Natural killer cell (primary cell): ENCODE results near the gene IGSF23. TPM values are rescaled to one million over a fixed set of nuclear protein-coding genes. Genes with fewer than 3 reads are reported as not detected.

ENCODE experiments used
- ATAC-seq, 3 donors: fragments of 150-1000 bp in 2 of 3; fragments of 200-7000 bp in 1 of 3; cut with Tn5 transposase; 1 replicate in 1 of 3; 2 replicates in 2 of 3; pipeline ENCODE4 v1.10.0; 2021; ENCODE audit warnings: mild to moderate bottlenecking in 2 of 3, moderate library complexity in 2 of 3
- DNase-seq, 2 donors: peaks; one replicate each; pipeline versions ENCODE4 v3.0.0 to v3.0.0-alpha.2; 2013 to 2021; ENCODE audit warnings: mixed read lengths in 1 of 2
- H3K27ac ChIP-seq: one replicate; pipeline ENCODE4 v1.5.1; 2013; ENCODE audit warnings: mild to moderate bottlenecking, low read length
- H3K27me3 ChIP-seq: one replicate; pipeline ENCODE4 v1.6.1; 2013; ENCODE audit warnings: low read length; ENCODE audit not compliant: control insufficient read depth, insufficient read depth
- H3K36me3 ChIP-seq: one replicate; pipeline ENCODE4 v1.6.1; 2013; ENCODE audit warnings: low read length; ENCODE audit not compliant: control insufficient read depth, insufficient read depth
- H3K4me1 ChIP-seq: one replicate; pipeline ENCODE4 v1.6.1; 2013; ENCODE audit warnings: low read length; ENCODE audit not compliant: control insufficient read depth, insufficient read depth
- H3K4me3 ChIP-seq: one replicate; pipeline ENCODE4 v1.5.1; 2013; ENCODE audit warnings: low read length
- H3K9me3 ChIP-seq: one replicate; pipeline ENCODE4 v1.6.1; 2013; ENCODE audit warnings: low read length; ENCODE audit not compliant: control insufficient read depth, insufficient read depth
- H3K27ac Mint-ChIP-seq, 2 donors: one replicate each; pipeline ENCODE4 v1.8.0; 2022; ENCODE audit warnings: mild to moderate bottlenecking in 2 of 2, mixed read lengths in 2 of 2, moderate library complexity in 1 of 2
- H3K27me3 Mint-ChIP-seq, 2 donors: one replicate each; pipeline ENCODE4 v1.8.0; 2022; ENCODE audit warnings: low read depth in 2 of 2, mixed read lengths in 2 of 2
- H3K36me3 Mint-ChIP-seq: one replicate; pipeline ENCODE4 v1.8.0; 2022; ENCODE audit warnings: mixed read lengths
- H3K4me1 Mint-ChIP-seq, 2 donors: one replicate each; pipeline ENCODE4 v1.8.0; 2022; ENCODE audit warnings: mixed read lengths in 2 of 2
- H3K4me3 Mint-ChIP-seq: one replicate; pipeline ENCODE4 v1.8.0; 2022; ENCODE audit warnings: mild to moderate bottlenecking, moderate library complexity, mixed read lengths
- H3K9me3 Mint-ChIP-seq, 2 donors: one replicate each; pipeline ENCODE4 v1.8.0; 2022; ENCODE audit warnings: mixed read lengths in 2 of 2
- CTCF ChIP-seq: fragments of 200-600 bp; IDR thresholded peaks from one replicate; pipeline ENCODE4 v1.8.0; 2022; ENCODE audit warnings: antibody characterized with exemption
- WGBS: methylation state at CpG from one replicate; pipeline ENCODE4 v1.1.7; 2013; ENCODE audit warnings: missing lambda C conversion rate; ENCODE audit not compliant: insufficient coverage; 5-methylcytosine and 5-hydroxymethylcytosine counted together
- intact Hi-C: fragments of 100-400 bp; cut with micrococcal nuclease; formaldehyde crosslinking; loops from one replicate; pipeline ENCODE4 v1.14.2; 2022
- total RNA-seq, 4 donors: library from RNA; stranded (reverse); fragments of 120-200 nt in 1 of 4; gene quantifications; one replicate each; pipeline versions ENCODE4 v1.2.3 to v1.2.4, GENCODE V29; 2013 to 2022

Gene IGSF23
- total RNA-seq, 3 donors from 2014 or later (not counting 1 experiment from before 2014, with no cell fraction given), result not detected

GRCh38 chr19:44635581-44636438, 22.4 kb downstream of the IGSF23 start:
- DNase-seq, result no peak
- no peaks in the 10 kb centered on the region for H3K9me3 Mint-ChIP-seq
- peaks cover 13 to 16% of the 10 kb centered on the region in 2 donors for H3K27me3 Mint-ChIP-seq
- H3K4me1 ChIP-seq, result no peaks in the 10 kb centered on the region
- no peak overlapping the region for H3K4me3 Mint-ChIP-seq
- H3K36me3 Mint-ChIP-seq, result no peaks in the 10 kb centered on the region
- no peaks in the 10 kb centered on the region for H3K36me3 ChIP-seq
- no peaks in the 10 kb centered on the region for H3K4me1 Mint-ChIP-seq
- no peak overlapping the region for H3K27ac Mint-ChIP-seq
- ATAC-seq, result no peak
- no peaks in the 10 kb centered on the region for H3K27me3 ChIP-seq
- no peaks in the 10 kb centered on the region for H3K9me3 ChIP-seq
- intact Hi-C loops, result no loop called here
- H3K27ac ChIP-seq, result no peak overlapping the region
- 67% methylated on average over 3 of the region's 3 CpGs for WGBS
- no peak for TF ChIP-seq CTCF
- no peak overlapping the region for H3K4me3 ChIP-seq

- H3K36me3 Mint-ChIP-seq, result no peaks in the 10 kb centered on the region
- TF ChIP-seq CTCF, result no peak
- peaks cover 13 to 16% of the 10 kb centered on the region in 2 donors for H3K27me3 Mint-ChIP-seq
- no peaks in the 10 kb centered on the region for H3K27me3 ChIP-seq
- DNase-seq (no peak), ATAC-seq (no peak)
- H3K4me3 Mint-ChIP-seq, result no peak overlapping the region
- H3K9me3 Mint-ChIP-seq, result no peaks in the 10 kb centered on the region
- no peak overlapping the region for H3K27ac Mint-ChIP-seq
- no peaks in the 10 kb centered on the region for H3K9me3 ChIP-seq
- H3K4me1 ChIP-seq, result no peaks in the 10 kb centered on the region
- WGBS, result 84% methylated on average over 11 of the region's 11 CpGs
- H3K27ac ChIP-seq, result no peak overlapping the region
- H3K4me3 ChIP-seq, result no peak overlapping the region
- intact Hi-C loops, result no loop called here
- H3K36me3 ChIP-seq, result no peaks in the 10 kb centered on the region
- H3K4me1 Mint-ChIP-seq, result no peaks in the 10 kb centered on the region
Measured at GRCh38 chr19:44636439-44637389, 23.4 kb downstream of the IGSF23 start.

GRCh38 chr19:44637390-44637764, 24.0 kb downstream of the IGSF23 start:
- intact Hi-C loops, result no loop called here
- no peaks in the 10 kb centered on the region for H3K36me3 Mint-ChIP-seq
- H3K9me3 Mint-ChIP-seq, result no peaks in the 10 kb centered on the region
- no peaks in the 10 kb centered on the region for H3K27me3 ChIP-seq
- no peaks in the 10 kb centered on the region for H3K4me1 Mint-ChIP-seq
- no peaks in the 10 kb centered on the region for H3K4me1 ChIP-seq
- no peaks in the 10 kb centered on the region for H3K36me3 ChIP-seq
- TF ChIP-seq CTCF, result no peak
- WGBS, result 89% methylated on average over 5 of the region's 5 CpGs
- H3K27ac Mint-ChIP-seq, result no peak overlapping the region
- H3K4me3 Mint-ChIP-seq, result no peak overlapping the region
- ATAC-seq (no peak), DNase-seq (no peak)
- H3K4me3 ChIP-seq, result no peak overlapping the region
- H3K27me3 Mint-ChIP-seq, result peaks cover 13 to 16% of the 10 kb centered on the region in 2 donors
- H3K9me3 ChIP-seq, result no peaks in the 10 kb centered on the region
- no peak overlapping the region for H3K27ac ChIP-seq
